ENCODE results near the gene ENDOD1.

Gene ENDOD1

DNA sequence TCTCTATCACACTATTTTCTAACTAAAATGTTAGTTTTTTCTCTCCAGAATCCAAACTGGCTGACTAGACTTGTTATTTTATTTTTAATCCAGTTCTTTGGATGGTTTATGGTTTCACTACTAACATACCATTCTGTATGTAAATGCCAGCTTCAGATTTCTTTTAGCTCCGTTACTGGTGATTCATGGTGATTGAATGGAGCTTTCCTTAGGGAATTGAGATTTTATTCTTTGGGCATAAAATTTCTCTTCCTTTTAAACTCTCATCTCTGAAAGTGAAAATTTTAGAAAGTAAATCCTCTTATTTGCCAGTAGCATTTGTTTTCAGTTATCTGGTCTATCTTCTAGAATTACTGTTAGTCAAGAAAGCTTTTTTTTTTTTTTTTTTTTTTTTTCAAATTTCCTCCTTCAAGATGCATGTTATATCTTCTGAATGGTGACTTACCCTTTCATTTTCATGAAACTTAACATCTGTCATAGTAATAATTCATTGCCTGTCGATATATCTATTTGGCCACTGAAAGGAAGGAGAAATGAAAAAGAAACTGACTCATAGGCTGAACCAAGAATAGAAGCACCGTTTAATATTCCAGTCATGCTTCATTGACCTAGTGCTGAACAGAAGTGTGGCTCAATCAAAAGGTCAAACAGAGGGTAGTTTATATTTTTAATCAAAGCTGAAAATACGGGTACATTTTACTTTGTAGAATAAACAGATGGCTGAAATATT, 6.4 kb downstream of the ENDOD1 start:
- no peaks in the 10 kb centered on the region for H3K9me3 ChIP-seq (ENCODE audit: severe bottlenecking)
- H3K4me3 ChIP-seq (ENCODE audit: severe bottlenecking): no peak overlapping the region
- TF ChIP-seq, protein P1, sequence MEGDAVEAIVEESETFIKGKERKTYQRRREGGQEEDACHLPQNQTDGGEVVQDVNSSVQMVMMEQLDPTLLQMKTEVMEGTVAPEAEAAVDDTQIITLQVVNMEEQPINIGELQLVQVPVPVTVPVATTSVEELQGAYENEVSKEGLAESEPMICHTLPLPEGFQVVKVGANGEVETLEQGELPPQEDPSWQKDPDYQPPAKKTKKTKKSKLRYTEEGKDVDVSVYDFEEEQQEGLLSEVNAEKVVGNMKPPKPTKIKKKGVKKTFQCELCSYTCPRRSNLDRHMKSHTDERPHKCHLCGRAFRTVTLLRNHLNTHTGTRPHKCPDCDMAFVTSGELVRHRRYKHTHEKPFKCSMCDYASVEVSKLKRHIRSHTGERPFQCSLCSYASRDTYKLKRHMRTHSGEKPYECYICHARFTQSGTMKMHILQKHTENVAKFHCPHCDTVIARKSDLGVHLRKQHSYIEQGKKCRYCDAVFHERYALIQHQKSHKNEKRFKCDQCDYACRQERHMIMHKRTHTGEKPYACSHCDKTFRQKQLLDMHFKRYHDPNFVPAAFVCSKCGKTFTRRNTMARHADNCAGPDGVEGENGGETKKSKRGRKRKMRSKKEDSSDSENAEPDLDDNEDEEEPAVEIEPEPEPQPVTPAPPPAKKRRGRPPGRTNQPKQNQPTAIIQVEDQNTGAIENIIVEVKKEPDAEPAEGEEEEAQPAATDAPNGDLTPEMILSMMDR (IDR thresholded peaks at IDR 0.05; ENCODE audit: poor library complexity, severe bottlenecking): no peak
- H3K27me3 ChIP-seq (ENCODE audit: insufficient read depth, poor library complexity, severe bottlenecking): no peaks in the 10 kb centered on the region
- H3K4me1 ChIP-seq (ENCODE audit: insufficient read depth, poor library complexity, severe bottlenecking): peaks cover 20% of the 10 kb centered on the region
- no peaks in the 10 kb centered on the region for H3K36me3 ChIP-seq (ENCODE audit: low read depth)
- ATAC-seq (ENCODE audit: low read depth) (no peak), DNase-seq (ENCODE audit: low spot score) (no peak)
- H3K27ac ChIP-seq (ENCODE audit: poor library complexity, severe bottlenecking): no peak overlapping the region

DNA sequence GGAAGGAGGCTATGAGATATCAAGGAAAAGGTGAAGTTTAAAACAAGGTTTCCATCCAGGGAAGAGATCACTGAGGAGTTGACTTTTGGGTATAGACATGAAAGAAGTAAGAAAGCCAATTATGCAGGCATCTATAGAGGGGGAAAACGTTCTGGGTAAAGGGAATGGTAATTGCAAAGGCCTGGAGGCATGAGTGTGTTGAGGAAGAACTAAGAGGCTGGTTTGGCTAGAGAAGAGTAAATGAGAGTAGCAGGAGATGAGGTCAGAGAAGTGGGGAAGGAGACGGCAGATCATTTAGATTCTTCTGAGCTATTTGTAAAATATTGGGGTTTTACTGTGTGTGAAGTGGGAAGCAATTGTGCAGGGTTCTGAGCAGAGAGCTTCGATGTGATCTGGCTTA, 7.6 kb downstream of the ENDOD1 start:
- Histone ChIP-seq H3K4me3 (ENCODE audit: severe bottlenecking) (no peak overlapping the region), H3K9me3 (ENCODE audit: severe bottlenecking) (no peaks in the 10 kb centered on the region), H3K27me3 (ENCODE audit: insufficient read depth, poor library complexity, severe bottlenecking) (no peaks in the 10 kb centered on the region), H3K4me1 (ENCODE audit: insufficient read depth, poor library complexity, severe bottlenecking) (peaks cover 20% of the 10 kb centered on the region), H3K27ac (ENCODE audit: poor library complexity, severe bottlenecking) (no peak overlapping the region), H3K36me3 (ENCODE audit: low read depth) (peaks cover 6% of the 10 kb centered on the region; the same call in 1 of the 2 replicates)
- ATAC-seq (ENCODE audit: low read depth) (no peak), DNase-seq (ENCODE audit: low spot score) (no peak)
- TF ChIP-seq, protein P1 (IDR thresholded peaks at IDR 0.05; ENCODE audit: poor library complexity, severe bottlenecking): no peak

DNA sequence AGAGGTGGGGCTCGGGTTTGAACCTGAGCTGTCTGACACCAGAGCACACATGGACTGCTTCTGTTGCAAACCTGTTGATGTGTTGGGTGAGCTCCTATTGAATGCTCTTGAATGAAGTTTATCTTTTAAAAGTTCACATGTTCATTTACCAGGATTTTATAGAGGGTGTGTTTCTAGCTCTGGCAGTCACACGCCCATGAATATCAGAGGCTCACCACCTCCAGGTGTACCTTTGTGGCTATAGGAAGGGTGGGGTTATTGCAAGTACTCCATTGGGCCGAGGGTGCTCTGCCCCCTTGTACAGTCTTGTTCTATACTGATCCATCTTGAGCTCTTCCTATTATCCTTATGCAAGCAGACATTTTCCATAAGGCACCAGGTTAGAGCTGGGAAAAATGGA, 9.2 kb downstream of the ENDOD1 start:
- TF ChIP-seq, protein P1 (IDR thresholded peaks at IDR 0.05; ENCODE audit: poor library complexity, severe bottlenecking): no peak
- Histone ChIP-seq H3K9me3 (ENCODE audit: severe bottlenecking) (no peaks in the 10 kb centered on the region), H3K4me1 (ENCODE audit: insufficient read depth, poor library complexity, severe bottlenecking) (peaks cover 12% of the 10 kb centered on the region), H3K4me3 (ENCODE audit: severe bottlenecking) (no peak overlapping the region), H3K27me3 (ENCODE audit: insufficient read depth, poor library complexity, severe bottlenecking) (no peaks in the 10 kb centered on the region), H3K27ac (ENCODE audit: poor library complexity, severe bottlenecking) (no peak overlapping the region), H3K36me3 (ENCODE audit: low read depth) (peaks cover 6% of the 10 kb centered on the region; the same call in 1 of the 2 replicates)
- no peak for DNase-seq (ENCODE audit: low spot score)
- no peak for ATAC-seq (ENCODE audit: low read depth)

DNA sequence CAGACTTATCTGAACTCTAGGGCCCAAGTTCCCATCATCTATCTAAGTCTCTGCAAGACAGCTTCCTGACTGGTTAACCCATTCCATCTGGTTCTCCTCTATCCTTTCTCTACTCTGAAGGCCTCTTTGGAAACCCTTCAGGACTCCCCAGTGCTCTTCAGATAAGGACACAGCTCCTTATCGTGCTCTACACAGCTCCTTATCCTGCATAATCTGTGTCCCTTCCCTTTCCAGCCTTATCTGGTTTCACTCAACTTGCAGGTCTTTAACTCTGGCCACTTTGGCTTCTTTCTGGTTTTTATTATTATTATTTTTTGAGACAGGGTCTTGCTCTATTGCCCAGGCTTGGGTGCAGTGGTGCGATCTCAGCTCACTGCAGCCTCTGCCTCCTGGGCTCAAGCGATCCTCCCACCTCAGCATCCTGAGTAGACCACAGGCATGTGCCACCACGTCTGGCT, 10.6 kb downstream of the ENDOD1 start:
- ATAC-seq (ENCODE audit: low read depth): no peak
- Histone ChIP-seq H3K4me1 (ENCODE audit: insufficient read depth, poor library complexity, severe bottlenecking) (peaks cover 15% of the 10 kb centered on the region), H3K4me3 (ENCODE audit: severe bottlenecking) (no peak overlapping the region)

More for the DNA sequence above, 10.6 kb downstream of the ENDOD1 start:
- no peak for DNase-seq (ENCODE audit: low spot score)
- TF ChIP-seq, protein P1 (IDR thresholded peaks at IDR 0.05; ENCODE audit: poor library complexity, severe bottlenecking): no peak
- H3K27me3 ChIP-seq (ENCODE audit: insufficient read depth, poor library complexity, severe bottlenecking): no peaks in the 10 kb centered on the region
- no peaks in the 10 kb centered on the region for H3K9me3 ChIP-seq (ENCODE audit: severe bottlenecking)
- H3K36me3 ChIP-seq (ENCODE audit: low read depth): peaks cover 6% of the 10 kb centered on the region; the same call in 1 of the 2 replicates
- H3K27ac ChIP-seq (ENCODE audit: poor library complexity, severe bottlenecking): no peak overlapping the region
